D721Med (cell line): ENCODE results near the gene GPR162.

Experiments used
- DNase-seq: peaks from one replicate; pipeline ENCODE4 v3.0.0; 2011; ENCODE audit warnings: low spot score; ENCODE audit not compliant: insufficient read length
- FAIRE-seq: peaks from 2 replicates; lab custom pipeline; 2011; peaks lifted over from hg19 to GRCh38; lab: Jason Lieb, UNC
- TF ChIP-seq, protein P1 (sequence below): IDR thresholded peaks from 2 replicates; pipeline ENCODE4 v1.5.1; 2012; ENCODE audit warnings: mild to moderate bottlenecking, control low read depth; ENCODE audit not compliant: insufficient read depth; ENCODE audit errors: missing control alignments

Gene GPR162

DNA sequence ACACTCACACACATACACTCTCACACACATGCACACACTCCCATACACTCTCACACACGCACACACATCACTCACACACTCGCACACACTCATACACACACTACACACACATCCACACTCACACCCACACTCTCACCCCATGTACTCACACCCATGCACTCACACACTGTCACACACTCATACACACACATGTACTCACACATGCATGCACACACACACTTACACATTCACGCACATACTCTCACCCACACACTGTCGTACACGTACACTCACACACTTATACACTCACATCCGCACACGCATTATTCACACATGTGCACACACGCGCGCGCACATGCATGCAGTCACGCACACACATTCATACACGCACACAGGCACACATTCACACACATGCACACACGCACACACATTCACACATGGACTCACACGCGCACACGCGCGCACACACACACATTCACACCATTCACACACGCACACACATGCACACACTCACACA, 3.9 kb upstream of the GPR162 start:
- TF ChIP-seq, protein P1, sequence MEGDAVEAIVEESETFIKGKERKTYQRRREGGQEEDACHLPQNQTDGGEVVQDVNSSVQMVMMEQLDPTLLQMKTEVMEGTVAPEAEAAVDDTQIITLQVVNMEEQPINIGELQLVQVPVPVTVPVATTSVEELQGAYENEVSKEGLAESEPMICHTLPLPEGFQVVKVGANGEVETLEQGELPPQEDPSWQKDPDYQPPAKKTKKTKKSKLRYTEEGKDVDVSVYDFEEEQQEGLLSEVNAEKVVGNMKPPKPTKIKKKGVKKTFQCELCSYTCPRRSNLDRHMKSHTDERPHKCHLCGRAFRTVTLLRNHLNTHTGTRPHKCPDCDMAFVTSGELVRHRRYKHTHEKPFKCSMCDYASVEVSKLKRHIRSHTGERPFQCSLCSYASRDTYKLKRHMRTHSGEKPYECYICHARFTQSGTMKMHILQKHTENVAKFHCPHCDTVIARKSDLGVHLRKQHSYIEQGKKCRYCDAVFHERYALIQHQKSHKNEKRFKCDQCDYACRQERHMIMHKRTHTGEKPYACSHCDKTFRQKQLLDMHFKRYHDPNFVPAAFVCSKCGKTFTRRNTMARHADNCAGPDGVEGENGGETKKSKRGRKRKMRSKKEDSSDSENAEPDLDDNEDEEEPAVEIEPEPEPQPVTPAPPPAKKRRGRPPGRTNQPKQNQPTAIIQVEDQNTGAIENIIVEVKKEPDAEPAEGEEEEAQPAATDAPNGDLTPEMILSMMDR, result no peak
- FAIRE-seq (no peak), DNase-seq (no peak)

DNA sequence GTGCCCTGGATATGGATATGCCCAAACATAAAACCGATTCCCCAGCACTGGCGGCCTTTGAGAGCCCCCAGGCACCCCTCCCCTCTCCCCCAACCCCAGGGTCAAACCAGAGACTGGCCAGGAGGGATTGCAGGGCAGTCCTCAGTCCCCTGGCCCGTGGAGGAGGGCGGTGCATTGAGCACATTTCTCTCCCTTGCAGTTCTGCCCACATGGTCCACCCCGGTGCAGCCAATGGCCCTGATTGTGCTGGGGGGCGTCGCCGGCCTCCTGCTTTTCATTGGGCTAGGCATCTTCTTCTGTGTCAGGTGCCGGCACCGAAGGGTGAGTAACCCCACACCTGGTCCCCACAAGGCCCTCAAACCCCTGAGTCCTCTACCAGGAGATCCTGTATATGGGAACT, 3.4 kb upstream of the GPR162 start:
- FAIRE-seq, result no peak
- no peak for DNase-seq
- TF ChIP-seq, protein P1, result no peak

DNA sequence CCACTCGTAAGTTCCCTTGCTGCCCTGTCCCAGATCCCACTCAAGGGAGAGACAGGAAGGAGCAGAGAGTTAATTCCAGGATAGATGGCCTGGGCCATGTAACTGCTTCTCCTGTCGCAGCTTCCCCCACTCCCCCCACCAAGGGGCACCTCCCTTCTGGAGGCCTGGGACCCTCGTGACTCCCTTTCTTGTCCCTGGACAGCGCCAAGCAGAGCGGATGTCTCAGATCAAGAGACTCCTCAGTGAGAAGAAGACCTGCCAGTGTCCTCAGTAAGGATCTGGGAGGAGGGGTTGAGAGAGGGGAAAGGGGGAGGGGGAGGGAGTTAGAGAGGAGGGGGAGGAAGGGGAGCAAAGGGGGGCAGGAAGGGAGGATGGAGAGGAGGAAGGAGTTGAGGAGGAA, 3.0 kb upstream of the GPR162 start:
- TF ChIP-seq, protein P1, result no peak
- FAIRE-seq, result no peak
- DNase-seq, result no peak

DNA sequence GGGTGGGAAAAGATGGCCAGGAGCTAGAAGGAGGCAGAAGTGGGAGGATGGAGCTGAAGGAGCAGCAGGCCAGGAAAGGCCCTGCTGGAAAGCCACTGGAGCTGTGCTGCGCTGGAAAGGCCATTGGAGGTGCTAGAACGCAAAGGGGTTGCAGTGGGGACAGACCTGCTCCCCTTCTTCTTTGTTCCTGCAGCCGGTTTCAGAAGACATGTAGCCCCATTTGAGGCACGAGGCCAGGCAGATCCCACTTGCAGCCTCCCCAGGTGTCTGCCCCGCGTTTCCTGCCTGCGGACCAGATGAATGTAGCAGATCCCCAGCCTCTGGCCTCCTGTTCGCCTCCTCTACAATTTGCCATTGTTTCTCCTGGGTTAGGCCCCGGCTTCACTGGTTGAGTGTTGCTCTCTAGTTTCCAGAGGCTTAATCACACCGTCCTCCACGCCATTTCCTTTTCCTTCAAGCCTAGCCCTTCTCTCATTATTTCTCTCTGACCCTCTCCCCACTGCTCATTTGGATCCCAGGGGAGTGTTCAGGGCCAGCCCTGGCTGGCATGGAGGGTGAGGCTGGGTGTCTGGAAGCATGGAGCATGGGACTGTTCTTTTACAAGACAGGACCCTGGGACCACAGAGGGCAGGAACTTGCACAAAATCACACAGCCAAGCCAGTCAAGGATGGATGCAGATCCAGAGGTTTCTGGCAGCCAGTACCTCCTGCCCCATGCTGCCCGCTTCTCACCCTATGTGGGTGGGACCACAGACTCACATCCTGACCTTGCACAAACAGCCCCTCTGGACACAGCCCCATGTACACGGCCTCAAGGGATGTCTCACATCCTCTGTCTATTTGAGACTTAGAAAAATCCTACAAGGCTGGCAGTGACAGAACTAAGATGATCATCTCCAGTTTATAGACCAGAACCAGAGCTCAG, 2.3 kb upstream of the GPR162 start:
- TF ChIP-seq, protein P1, result no peak
- FAIRE-seq (no peak), DNase-seq (no peak)

DNA sequence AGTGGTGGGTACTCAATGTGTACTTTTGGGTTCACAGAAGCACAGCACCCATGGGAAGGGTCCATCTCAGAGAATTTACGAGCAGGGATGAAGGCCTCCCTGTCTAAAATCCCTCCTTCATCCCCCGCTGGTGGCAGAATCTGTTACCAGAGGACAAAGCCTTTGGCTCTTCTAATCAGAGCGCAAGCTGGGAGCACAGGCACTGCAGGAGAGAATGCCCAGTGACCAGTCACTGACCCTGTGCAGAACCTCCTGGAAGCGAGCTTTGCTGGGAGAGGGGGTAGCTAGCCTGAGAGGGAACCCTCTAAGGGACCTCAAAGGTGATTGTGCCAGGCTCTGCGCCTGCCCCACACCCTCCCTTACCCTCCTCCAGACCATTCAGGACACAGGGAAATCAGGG, 1.5 kb upstream of the GPR162 start:
- no peak for DNase-seq
- TF ChIP-seq, protein P1, result no peak
- no peak for FAIRE-seq

DNA sequence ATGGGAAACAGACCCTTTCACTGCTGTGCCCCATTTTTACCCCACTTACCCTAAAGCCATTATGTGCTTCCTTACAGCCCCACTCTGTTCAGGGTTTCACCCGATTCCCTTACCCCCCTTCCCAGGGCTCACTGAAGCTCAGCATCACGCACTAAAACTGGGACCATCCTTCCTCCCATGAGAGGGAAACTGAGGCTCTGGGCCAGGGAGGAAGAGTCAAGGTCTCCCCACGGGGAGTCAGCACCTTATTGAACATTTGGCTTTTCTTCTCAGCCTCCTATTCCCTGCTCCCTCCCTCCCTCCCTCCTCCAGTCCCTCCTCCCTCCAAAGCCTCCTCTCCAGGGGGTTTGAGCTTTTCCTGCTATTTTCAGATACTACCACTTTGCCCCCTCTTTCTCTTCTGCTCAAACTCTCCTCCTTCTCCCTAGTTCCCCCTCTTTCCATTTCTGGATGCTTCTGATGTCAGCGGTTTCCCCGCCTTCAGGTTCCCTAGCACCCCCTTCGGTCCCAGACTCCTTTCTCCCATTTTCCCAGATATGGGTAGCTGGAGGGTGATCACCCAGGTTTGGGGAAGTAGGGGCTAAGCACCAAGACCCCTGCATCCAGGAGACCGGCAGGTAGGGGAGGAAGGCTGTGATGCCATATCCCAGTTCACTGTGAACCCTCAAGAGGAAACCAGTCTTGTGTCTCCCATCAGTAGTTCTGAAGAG, 960 bp downstream of the GPR162 start:
- no peak for FAIRE-seq
- DNase-seq, result no peak

More for the DNA sequence above, 960 bp downstream of the GPR162 start:
- TF ChIP-seq, protein P1, result no peak
